MM.1S (cell line): Measurements from ENCODE around the gene SLC13A4.

ENCODE experiments used
- DNase-seq: peaks from one replicate; pipeline ENCODE4 v3.0.0-alpha.2; 2015
- H2AFZ ChIP-seq: fragments of 300-600 bp; sonication (generic); 2 replicates; pipeline ENCODE4 v1.6.0; 2016; ENCODE audit warnings: antibody characterized with exemption, low read length
- H3F3A ChIP-seq: fragments of 300-600 bp; sonication (generic); 2 replicates; pipeline ENCODE4 v1.6.1; 2016; ENCODE audit warnings: mild to moderate bottlenecking, antibody characterized with exemption, low read length, moderate library complexity, mixed read lengths; ENCODE audit not compliant: insufficient read depth
- H3K27ac ChIP-seq: fragments of 300-600 bp; sonication (generic); 2 replicates; pipeline ENCODE4 v1.5.1; 2016; ENCODE audit warnings: mild to moderate bottlenecking, low read length
- H3K27me3 ChIP-seq: fragments of 300-600 bp; sonication (generic); replicated peaks from 2 replicates; pipeline ENCODE4 v1.6.0; 2016; ENCODE audit warnings: low read length; ENCODE audit not compliant: insufficient read depth
- H3K36me3 ChIP-seq: fragments of 300-600 bp; sonication (generic); replicated peaks from 2 replicates; pipeline ENCODE4 v1.6.1; 2016; ENCODE audit warnings: mild to moderate bottlenecking, low read length, mixed read lengths; ENCODE audit not compliant: insufficient read depth
- H3K4me1 ChIP-seq: fragments of 300-600 bp; sonication (generic); 2 replicates; pipeline ENCODE4 v1.6.1; 2016; ENCODE audit warnings: low read length, mixed read lengths
- H3K4me2 ChIP-seq: fragments of 300-600 bp; sonication (generic); 2 replicates; pipeline ENCODE4 v1.6.0; 2016; ENCODE audit warnings: low read depth, low read length
- H3K4me3 ChIP-seq: fragments of 300-600 bp; sonication (generic); 2 replicates; pipeline ENCODE4 v1.5.1; 2016; ENCODE audit warnings: low read length, mixed read lengths
- H3K79me2 ChIP-seq: fragments of 300-600 bp; sonication (generic); 2 replicates; pipeline ENCODE4 v1.6.1; 2016; ENCODE audit warnings: mixed run types, low read length, mixed read lengths
- H3K9ac ChIP-seq: fragments of 300-600 bp; sonication (generic); 2 replicates; pipeline ENCODE4 v1.6.1; 2016; ENCODE audit warnings: low read length, mixed read lengths
- H3K9me2 ChIP-seq: fragments of 300-600 bp; sonication (generic); replicated peaks from 2 replicates; pipeline ENCODE4 v1.6.1; 2016; ENCODE audit warnings: mild to moderate bottlenecking, low read length, mixed read lengths; ENCODE audit not compliant: insufficient read depth
- H3K9me3 ChIP-seq: fragments of 300-600 bp; sonication (generic); replicated peaks from 2 replicates; pipeline ENCODE4 v1.6.1; 2016; ENCODE audit warnings: mild to moderate bottlenecking, low read length, mixed read lengths; ENCODE audit not compliant: insufficient read depth
- H4K20me1 ChIP-seq: fragments of 300-600 bp; sonication (generic); 2 replicates; pipeline ENCODE4 v1.6.1; 2016; ENCODE audit warnings: mild to moderate bottlenecking, low read length, moderate library complexity, mixed read lengths; ENCODE audit not compliant: insufficient read depth
- CTCF ChIP-seq: fragments of 300-600 bp; sonication (generic); IDR thresholded peaks from 2 replicates; pipeline ENCODE4 v1.5.1; 2016; ENCODE audit warnings: antibody characterized with exemption, low read length, mixed read lengths
- EZH2 ChIP-seq: fragments of 300-600 bp; sonication (generic); optimal IDR thresholded peaks from 2 replicates; pipeline ENCODE3; 2017; ENCODE audit warnings: low read depth, mild to moderate bottlenecking, antibody characterized with exemption, low read length, mixed read lengths
- EZH2phosphoT487 ChIP-seq: fragments of 300-600 bp; sonication (generic); IDR thresholded peaks from 2 replicates; pipeline ENCODE4 v1.6.1; 2018; ENCODE audit warnings: antibody characterized with exemption, low read length

SLC13A4 gene

GRCh38 chr7:135756191-135756590 lies 28.2 kb upstream of the SLC13A4 start:
- TF ChIP-seq EZH2phosphoT487: no peak
- no peak for TF ChIP-seq CTCF
- no peak for TF ChIP-seq EZH2
- H3K4me3 ChIP-seq: no peak overlapping the region
- no peaks in the 10 kb centered on the region for H3K36me3 ChIP-seq
- H3K27ac ChIP-seq: no peak overlapping the region
- H3K79me2 ChIP-seq: no peaks in the 10 kb centered on the region
- no peak overlapping the region for H2AFZ ChIP-seq
- no peak overlapping the region for H3K4me2 ChIP-seq
- no peaks in the 10 kb centered on the region for H3K9me2 ChIP-seq
- H3K9me3 ChIP-seq: no peaks in the 10 kb centered on the region
- H4K20me1 ChIP-seq: no peaks in the 10 kb centered on the region
- H3K9ac ChIP-seq: no peak overlapping the region
- no peaks in the 10 kb centered on the region for H3K4me1 ChIP-seq
- H3K27me3 ChIP-seq: no peaks in the 10 kb centered on the region
- DNase-seq: no peak
- H3F3A ChIP-seq: no peaks in the 10 kb centered on the region

GRCh38 chr7:135755351-135755753 lies 27.4 kb upstream of the SLC13A4 start:
- Histone ChIP-seq H3K27me3 (no peaks in the 10 kb centered on the region), H3K4me2 (no peak overlapping the region), H3K27ac (no peak overlapping the region), H3K9me2 (no peaks in the 10 kb centered on the region), H3K4me3 (no peak overlapping the region), H2AFZ (no peak overlapping the region), H3K79me2 (no peaks in the 10 kb centered on the region), H3K4me1 (no peaks in the 10 kb centered on the region), H3K9me3 (no peaks in the 10 kb centered on the region), H3F3A (no peaks in the 10 kb centered on the region), H3K9ac (no peak overlapping the region), H3K36me3 (no peaks in the 10 kb centered on the region), H4K20me1 (no peaks in the 10 kb centered on the region)
- TF ChIP-seq CTCF (no peak), EZH2phosphoT487 (no peak), EZH2 (no peak)
- DNase-seq: no peak

- no peaks in the 10 kb centered on the region for H3K9me2 ChIP-seq
- no peaks in the 10 kb centered on the region for H3K36me3 ChIP-seq
- DNase-seq: no peak
- no peak overlapping the region for H3K9ac ChIP-seq
- TF ChIP-seq CTCF (no peak), EZH2phosphoT487 (no peak), EZH2 (no peak)
- H3K9me3 ChIP-seq: no peaks in the 10 kb centered on the region
- no peak overlapping the region for H3K4me3 ChIP-seq
- H4K20me1 ChIP-seq: no peaks in the 10 kb centered on the region
- no peak overlapping the region for H3K27ac ChIP-seq
- H2AFZ ChIP-seq: no peak overlapping the region
- H3K4me1 ChIP-seq: no peaks in the 10 kb centered on the region
- no peaks in the 10 kb centered on the region for H3F3A ChIP-seq
- H3K4me2 ChIP-seq: no peak overlapping the region
- H3K79me2 ChIP-seq: no peaks in the 10 kb centered on the region
- H3K27me3 ChIP-seq: no peaks in the 10 kb centered on the region
Observed at GRCh38 chr7:135753616-135754413, 25.8 kb upstream of the SLC13A4 start.
